ENCODE measurements around the gene IRF7. TPM values are rescaled to one million over a fixed set of nuclear protein-coding genes. Genes with fewer than 3 reads are reported as not detected.

The IRF7 gene
- polyA plus RNA-seq, 1 of the 3 experiments (the other 2 are of a cell fraction): 6.3 TPM

DNA sequence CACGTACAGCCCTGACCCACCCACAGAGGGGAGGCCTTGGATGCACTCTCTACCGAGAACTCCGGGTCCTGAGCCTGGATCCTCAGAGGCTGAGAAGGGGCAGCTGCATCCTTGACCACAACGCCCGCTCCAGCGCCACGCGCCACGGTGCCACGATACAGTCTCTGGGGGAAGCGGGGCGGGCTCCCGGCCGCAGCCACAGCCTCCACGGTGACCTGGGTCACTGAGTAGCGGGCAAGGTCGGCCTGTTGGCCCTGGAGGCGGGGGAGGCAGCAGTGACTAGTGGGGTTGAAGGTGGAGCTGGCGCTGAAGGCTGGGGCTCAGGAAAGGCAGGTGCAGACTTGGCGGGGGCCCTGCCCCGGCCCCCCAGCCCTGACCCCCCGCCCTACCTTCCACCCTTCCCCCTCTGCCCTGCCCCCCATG is 3.9 kb upstream of the IRF7 start:
- no peaks in the 10 kb centered on the region for H3K27me3 ChIP-seq (ENCODE audit: insufficient read depth)
- H3K9me3 ChIP-seq: no peaks in the 10 kb centered on the region
- DNase-seq: no peak
- H3K36me3 ChIP-seq (replicated peaks in 1 of 2; ENCODE audit: control insufficient read depth in 1 of 2, insufficient read depth in 2 of 2, low read length in 1 of 2): peaks cover 0 to 5% of the 10 kb centered on the region in 2 experiments
- ChIA-PET POLR2A (no interaction called here), CTCF (no interaction called here)
- 0 out of 2 replicates have a peak, but pooled peaks cover 7% of the 10 kb centered on the region for H4K20me1 ChIP-seq (ENCODE audit: insufficient read depth)
- no peak overlapping the region for H3K4me2 ChIP-seq
- H3K79me2 ChIP-seq (ENCODE audit: insufficient read depth): peaks cover 5% of the 10 kb centered on the region; the same call in 1 of the 2 replicates
- no peak overlapping the region for H2AFZ ChIP-seq (ENCODE audit: low read depth)
- H3K9ac ChIP-seq: no peak overlapping the region
- 96% methylated on average over 18 of the region's 22 CpGs for WGBS (ENCODE audit: low lambda C conversion rate)
- no peak overlapping the region for H3K4me3 ChIP-seq (ENCODE audit: low read depth in 2 of 2, low read length in 1 of 2)
- H3K4me1 ChIP-seq (ENCODE audit: control insufficient read depth in 1 of 2, insufficient read depth in 2 of 2, low read depth in 1 of 2, low read length in 1 of 2): peaks cover 0 to 8% of the 10 kb centered on the region in 2 experiments; a peak in 1 of 4 replicates
- no peaks in the 10 kb centered on the region for H3K9me2 ChIP-seq
- H3K27ac ChIP-seq (ENCODE audit: low read depth in 2 of 2, low read length in 1 of 2): no peak overlapping the region
- H3F3A ChIP-seq (replicated peaks; ENCODE audit: insufficient read depth): no peaks in the 10 kb centered on the region
- TF ChIP-seq FOSL2 (IDR thresholded peaks at IDR 0.05; ENCODE audit: borderline replicate concordance, low read depth): no peak
- no peak for TF ChIP-seq RXRA (IDR thresholded peaks at IDR 0.05; ENCODE audit: borderline replicate concordance, low read depth)

DNA sequence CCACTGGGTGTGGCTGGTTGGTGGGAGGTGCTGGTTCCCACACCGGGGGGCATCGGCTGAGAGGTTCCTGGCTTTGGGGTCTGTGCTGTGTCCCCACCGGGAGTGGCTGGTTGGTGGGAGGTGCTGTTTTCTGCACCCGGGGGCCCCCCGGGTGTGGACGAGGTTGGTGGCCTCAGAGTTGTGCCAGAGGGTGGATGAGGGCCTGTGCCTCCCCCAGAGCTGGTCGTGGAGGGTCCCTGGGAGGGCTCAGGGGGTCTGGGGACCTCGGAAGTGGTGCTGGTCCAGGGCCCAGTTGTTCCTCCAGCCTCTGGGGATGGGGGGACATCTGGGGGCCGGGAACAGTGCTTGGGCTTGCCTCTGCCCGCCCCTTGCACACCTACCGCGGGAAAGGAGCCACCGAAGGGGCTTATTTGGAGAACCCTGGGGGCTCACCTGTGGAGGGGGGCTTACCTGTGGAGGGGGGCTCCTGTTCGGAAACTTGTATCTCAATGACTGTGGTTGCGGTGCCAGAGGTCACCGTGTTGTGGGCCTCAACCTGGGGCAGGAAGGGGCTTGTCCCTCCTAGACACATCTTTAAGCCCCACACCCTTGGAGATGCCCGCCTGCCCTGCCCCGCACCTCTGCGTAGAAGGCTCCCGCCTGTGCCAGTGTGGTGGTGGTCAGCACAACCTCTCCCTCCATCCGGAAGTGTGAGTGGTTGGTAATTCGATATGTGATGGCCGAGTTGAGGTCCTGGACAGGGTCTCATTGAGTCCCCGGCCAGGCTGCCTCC is 3.3 kb upstream of the IRF7 start:
- H3K27ac ChIP-seq (ENCODE audit: low read depth in 2 of 2, low read length in 1 of 2): no peak overlapping the region
- H3F3A ChIP-seq (replicated peaks; ENCODE audit: insufficient read depth): no peaks in the 10 kb centered on the region
- H3K9me2 ChIP-seq: no peaks in the 10 kb centered on the region
- no peak overlapping the region for H3K4me3 ChIP-seq (ENCODE audit: low read depth in 2 of 2, low read length in 1 of 2)
- 100% methylated on average over 8 of the region's 24 CpGs for WGBS (ENCODE audit: low lambda C conversion rate)
- H2AFZ ChIP-seq (ENCODE audit: low read depth): no peak overlapping the region
- H3K36me3 ChIP-seq (replicated peaks in 1 of 2; ENCODE audit: control insufficient read depth in 1 of 2, insufficient read depth in 2 of 2, low read length in 1 of 2): peaks cover 0 to 5% of the 10 kb centered on the region in 2 experiments
- no peaks in the 10 kb centered on the region for H3K9me3 ChIP-seq
- H3K27me3 ChIP-seq (ENCODE audit: insufficient read depth): no peaks in the 10 kb centered on the region
- POLR2A ChIA-PET: no interaction called here
- no peak for TF ChIP-seq FOXM1 (IDR thresholded peaks at IDR 0.05; ENCODE audit: low read depth)
- peaks cover 5% of the 10 kb centered on the region; the same call in 1 of the 2 replicates for H3K79me2 ChIP-seq (ENCODE audit: insufficient read depth)
- peaks cover 0 to 13% of the 10 kb centered on the region in 2 experiments; a peak in 1 of 4 replicates for H3K4me1 ChIP-seq (ENCODE audit: control insufficient read depth in 1 of 2, insufficient read depth in 2 of 2, low read depth in 1 of 2, low read length in 1 of 2)
- DNase-seq: no peak
- CTCF ChIA-PET: no interaction called here
- no peak overlapping the region for H3K4me2 ChIP-seq
- 0 out of 2 replicates have a peak, but pooled peaks cover 13% of the 10 kb centered on the region for H4K20me1 ChIP-seq (ENCODE audit: insufficient read depth)
- H3K9ac ChIP-seq: no peak overlapping the region

DNA sequence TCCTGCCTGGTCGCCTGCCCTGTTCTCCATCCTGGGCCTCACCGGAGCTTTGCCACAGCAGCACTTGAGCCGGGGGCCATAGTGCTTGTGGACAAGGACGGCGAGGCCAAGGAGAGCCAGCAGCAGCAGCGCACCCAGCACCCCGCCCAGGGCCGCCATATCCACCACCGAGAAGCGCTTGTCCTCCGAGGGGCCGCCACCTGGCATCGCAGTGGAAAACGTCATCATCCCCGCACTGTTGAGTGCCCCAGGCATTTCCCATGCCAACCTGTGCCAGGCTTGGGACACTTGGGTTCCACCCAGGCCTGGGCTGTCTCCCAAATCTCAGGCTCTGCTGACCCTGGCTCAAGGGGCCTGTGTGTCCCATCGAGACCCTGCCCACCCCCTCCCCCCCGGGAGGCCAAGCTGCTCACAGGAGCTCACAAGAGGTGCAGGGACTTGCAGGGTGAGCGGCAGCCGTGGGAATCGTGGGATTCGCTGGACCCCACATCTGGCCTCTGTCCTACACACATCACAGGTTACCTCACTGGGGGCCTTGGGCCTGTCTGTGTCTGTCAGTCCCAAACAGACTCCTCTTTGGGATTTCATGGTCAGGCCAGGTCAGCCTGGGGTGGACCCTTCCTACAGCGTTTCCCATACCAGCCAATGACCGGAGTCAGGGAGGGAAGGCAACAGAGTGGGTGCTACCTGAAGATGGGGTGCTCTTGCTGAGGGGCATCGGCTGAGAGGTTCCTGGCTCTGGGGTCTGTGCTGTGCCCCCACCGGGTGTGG is 2.3 kb upstream of the IRF7 start:
- H3K27me3 ChIP-seq (ENCODE audit: insufficient read depth): no peaks in the 10 kb centered on the region
- H3K4me1 ChIP-seq (ENCODE audit: control insufficient read depth in 1 of 2, insufficient read depth in 2 of 2, low read depth in 1 of 2, low read length in 1 of 2): peaks cover 0 to 14% of the 10 kb centered on the region in 2 experiments; a peak in 1 of 4 replicates
- no peak for TF ChIP-seq FOSL2 (IDR thresholded peaks at IDR 0.05; ENCODE audit: borderline replicate concordance, low read depth)
- H3K9me2 ChIP-seq: no peaks in the 10 kb centered on the region
- no peak overlapping the region for H3K27ac ChIP-seq (ENCODE audit: low read depth in 2 of 2, low read length in 1 of 2)
- peaks cover 0 to 7% of the 10 kb centered on the region in 2 experiments for H3K36me3 ChIP-seq (replicated peaks in 1 of 2; ENCODE audit: control insufficient read depth in 1 of 2, insufficient read depth in 2 of 2, low read length in 1 of 2)
- H2AFZ ChIP-seq (ENCODE audit: low read depth): no peak overlapping the region
- ChIA-PET CTCF (no interaction called here), POLR2A (no interaction called here)
- H3K4me2 ChIP-seq: no peak overlapping the region
- H3K9me3 ChIP-seq: no peaks in the 10 kb centered on the region
- H3K79me2 ChIP-seq (ENCODE audit: insufficient read depth): peaks cover 5% of the 10 kb centered on the region; the same call in 1 of the 2 replicates
- peaks cover 20% of the 10 kb centered on the region; the same call in 1 of the 2 replicates for H4K20me1 ChIP-seq (ENCODE audit: insufficient read depth)
- DNase-seq: no peak
- no peak overlapping the region for H3K4me3 ChIP-seq (ENCODE audit: low read depth in 2 of 2, low read length in 1 of 2)
- H3K9ac ChIP-seq: no peak overlapping the region
- H3F3A ChIP-seq (replicated peaks; ENCODE audit: insufficient read depth): no peaks in the 10 kb centered on the region
- WGBS (ENCODE audit: low lambda C conversion rate): 93% methylated on average over 18 of the region's 25 CpGs

Measured in SK-N-SH (cell line).